HG02623 (cell line): ENCODE measurements around the gene POLR1E.
"Not testable (repeated sequence)": the region's sequence is repeated elsewhere in the genome, so short reads cannot be mapped to it uniquely, and the experiment has no call there.

Experiments used
- ATAC-seq: cut with Tn5 transposase; IDR thresholded peaks from one replicate; pipeline ENCODE4 v1.9.1; 2021; ENCODE audit warnings: moderate library complexity; ENCODE audit not compliant: unreplicated experiment

POLR1E gene

DNA sequence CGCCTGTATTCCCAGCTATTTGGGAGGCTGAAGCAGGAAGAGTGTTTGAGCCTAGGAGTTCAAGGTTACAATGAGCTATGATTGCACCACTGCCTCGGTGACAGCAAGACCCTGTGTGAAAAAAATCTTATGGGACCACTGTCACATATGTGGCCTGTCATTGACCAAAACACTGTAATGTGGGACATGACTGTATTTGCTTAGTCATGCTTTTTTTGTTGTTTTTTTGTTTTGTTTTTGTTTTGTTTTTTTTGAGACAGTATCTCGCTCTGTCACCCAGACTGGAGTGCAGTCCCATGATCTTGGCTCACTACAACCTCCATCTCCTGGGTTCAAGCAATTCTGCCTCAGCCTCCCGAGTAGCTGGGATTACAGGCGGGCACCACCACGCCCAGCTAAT lies 13.5 kb downstream of the POLR1E start:
- no peak for ATAC-seq

- ATAC-seq: no peak
These were observed 16.3 kb downstream of the POLR1E start for GRCh38 chr9:37501957-37502596.

- no peak for ATAC-seq
These were observed 18.0 kb downstream of the POLR1E start for GRCh38 chr9:37503736-37504135.

DNA sequence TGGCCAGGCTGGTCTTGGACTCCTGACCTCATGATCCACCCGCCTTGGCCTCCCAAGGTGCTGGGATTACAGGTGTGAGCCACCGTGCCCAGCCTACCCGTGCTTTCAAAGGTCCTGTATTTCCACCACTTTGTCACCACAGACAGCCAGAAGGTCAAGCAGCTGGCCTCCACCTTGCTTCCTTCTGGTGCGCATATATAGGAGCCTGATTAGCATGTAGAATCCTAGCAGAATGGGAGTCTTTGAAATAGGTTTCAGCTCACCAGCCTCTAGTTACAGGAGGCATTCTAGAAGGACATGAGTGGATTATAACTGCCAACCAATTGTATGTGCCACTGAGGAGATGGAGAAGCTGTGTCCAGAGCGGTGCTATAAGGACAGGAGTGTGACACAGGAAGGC lies 18.9 kb downstream of the POLR1E start:
- no peak for ATAC-seq

DNA sequence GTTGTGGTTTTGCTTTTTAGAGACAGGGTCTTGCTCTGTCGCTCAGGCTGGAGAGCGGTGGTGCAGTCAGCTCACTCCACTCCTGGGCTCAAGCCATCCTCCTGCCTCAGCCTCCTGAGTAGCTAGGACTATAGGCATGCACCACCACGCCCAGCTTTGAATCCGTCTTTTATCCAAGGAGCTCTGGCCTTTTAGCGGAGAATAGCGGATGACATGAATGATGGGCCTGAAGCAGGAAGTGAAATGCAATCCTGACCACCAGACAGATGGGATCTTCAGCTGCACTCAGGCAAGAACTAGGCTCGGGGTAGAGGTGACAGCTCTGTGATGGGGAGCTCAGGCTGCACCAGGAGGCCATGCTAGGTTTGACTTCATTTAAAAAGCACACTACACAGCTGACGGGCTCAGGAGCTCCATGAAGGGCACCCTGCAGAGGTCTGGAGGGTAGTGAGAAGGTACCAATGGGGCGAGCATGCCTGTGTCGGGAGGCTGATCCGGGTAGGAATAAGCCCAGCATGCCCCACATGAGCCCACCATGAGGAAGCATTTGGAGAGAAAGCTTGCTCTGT lies 21.9 kb downstream of the POLR1E start:
- ATAC-seq: no peak

- no peak for ATAC-seq
These were observed 22.5 kb downstream of the POLR1E start for GRCh38 chr9:37508135-37508833.

GRCh38 chr9:37508834-37509206 lies 23.1 kb downstream of the POLR1E start:
- ATAC-seq: no peak

- no peak for ATAC-seq
These were observed 23.8 kb downstream of the POLR1E start for GRCh38 chr9:37509536-37509935.

DNA sequence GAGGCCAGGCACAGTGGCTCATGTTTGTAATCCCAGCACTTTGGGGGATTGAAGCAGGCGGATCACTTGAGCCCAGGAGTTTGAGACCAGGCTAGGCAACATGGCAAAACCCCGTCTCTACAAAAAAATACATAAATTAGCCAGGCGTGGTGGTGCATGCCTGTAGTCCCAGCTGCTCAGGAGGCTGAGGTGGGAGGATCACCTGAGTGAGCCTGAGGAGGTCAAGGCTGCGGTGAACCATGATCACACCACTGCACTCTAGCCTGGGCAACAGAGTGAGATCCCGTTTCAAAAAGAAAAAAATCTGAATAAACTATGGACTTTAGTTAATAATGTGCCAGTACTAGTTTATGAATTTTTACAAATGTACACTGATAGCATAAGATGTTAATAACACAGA lies 24.3 kb downstream of the POLR1E start:
- ATAC-seq: not testable (repeated sequence)

DNA sequence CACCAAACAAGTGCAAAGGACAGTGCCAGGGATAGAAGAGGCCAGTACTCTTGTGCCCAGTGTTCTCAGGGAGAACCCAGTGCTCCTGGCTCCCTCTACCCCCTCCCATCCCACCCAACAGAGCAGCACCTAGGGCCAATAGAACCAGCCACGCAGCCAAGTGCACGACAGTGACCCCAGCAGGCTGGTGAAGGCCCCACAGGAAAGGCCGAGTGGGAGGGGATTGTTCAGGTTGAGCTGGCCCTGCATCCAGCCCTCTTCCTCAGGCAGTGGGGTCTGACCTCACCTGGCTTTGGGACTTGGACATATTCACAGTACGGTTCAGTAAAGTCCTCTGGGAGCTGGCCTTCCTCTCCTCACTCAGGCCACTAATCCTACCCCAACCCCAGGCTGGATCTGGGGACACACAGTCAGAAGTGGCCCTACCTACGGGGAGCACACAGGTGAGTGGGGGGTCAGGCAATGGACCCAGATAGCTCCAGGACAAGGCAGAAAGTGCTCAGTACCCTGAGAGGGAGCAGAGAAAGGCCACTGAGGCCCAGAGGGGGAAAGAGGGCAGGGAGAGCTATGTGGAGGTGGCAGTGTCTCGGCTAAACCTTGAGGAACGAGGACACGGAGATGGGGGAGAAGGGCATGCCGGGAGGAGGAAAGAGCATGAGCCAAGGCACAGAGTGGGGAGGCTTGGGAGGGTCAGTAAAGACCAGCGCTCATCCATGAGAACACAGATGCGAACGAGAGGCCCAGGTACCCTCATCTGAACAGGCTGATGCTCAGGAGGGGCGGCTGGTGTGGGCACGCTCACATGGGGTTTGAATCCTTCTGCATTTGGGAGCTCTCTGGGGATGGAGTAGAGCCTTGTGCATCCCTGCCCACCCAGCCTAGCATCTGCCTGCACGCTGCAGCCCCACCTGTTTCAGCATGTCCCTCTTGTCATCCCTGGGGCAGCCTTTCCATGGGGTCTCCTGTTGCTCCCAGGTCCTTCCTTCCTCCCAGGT lies 25.6 kb downstream of the POLR1E start:
- no peak for ATAC-seq

DNA sequence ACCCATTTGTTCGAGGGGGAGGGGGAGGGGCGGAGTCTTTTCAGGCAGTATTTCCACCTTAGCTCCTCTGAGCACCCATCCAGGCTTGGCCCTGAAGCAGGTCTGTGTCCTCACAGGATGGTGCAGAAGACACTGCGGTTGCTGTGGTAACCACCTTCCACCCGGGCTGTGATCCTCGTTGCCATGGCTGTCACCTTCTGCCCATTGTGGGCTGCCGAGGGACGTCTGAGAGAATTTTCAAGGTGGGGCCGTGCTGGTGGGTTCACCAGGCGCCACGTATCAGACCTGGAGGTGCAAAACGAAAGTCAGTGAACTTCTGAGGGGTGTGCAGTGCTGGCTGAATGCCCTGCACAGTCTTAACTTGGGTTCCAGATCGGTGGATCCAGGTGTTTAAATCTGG lies 26.7 kb downstream of the POLR1E start:
- ATAC-seq: no peak

DNA sequence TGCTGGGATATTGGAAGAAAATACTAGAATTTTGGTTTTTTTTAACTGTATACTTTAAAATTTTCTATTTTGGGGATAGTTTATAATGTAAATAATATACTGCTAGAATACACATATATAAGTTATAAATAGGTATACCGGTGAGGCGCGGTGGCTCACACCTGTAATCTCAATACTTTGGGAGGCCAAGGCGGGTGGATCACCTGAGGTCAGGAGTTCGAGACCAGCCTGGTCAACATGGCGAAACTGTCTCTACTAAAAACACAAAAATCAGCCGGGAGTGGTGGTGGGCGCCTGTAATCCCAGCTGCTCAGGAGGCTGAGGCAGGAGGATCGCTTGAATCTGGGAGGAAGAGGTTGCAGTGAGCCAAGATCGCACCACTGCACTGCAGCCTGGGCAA lies 28.7 kb downstream of the POLR1E start:
- not testable (repeated sequence) for ATAC-seq

DNA sequence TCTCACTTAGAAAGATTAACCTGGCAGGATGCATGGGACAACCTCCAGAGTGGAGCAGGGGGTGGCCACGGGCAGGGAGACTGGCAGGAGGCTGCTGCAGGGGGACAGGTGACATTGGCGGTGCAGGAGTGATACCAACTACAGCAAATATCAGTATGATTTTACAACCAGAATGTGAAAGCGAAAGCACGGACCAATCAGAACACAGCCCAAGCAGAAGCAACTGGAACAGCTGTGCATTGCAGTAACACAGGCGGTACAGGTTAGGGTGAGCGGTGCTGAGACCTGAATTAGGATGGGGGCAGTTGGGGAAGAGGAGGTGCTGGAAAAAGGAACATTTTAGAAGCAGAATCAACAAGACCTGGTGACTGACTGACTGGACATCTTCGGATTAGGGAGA lies 29.3 kb downstream of the POLR1E start:
- no peak for ATAC-seq

GRCh38 chr9:37515620-37516258 lies 30.0 kb downstream of the POLR1E start:
- ATAC-seq: no peak

DNA sequence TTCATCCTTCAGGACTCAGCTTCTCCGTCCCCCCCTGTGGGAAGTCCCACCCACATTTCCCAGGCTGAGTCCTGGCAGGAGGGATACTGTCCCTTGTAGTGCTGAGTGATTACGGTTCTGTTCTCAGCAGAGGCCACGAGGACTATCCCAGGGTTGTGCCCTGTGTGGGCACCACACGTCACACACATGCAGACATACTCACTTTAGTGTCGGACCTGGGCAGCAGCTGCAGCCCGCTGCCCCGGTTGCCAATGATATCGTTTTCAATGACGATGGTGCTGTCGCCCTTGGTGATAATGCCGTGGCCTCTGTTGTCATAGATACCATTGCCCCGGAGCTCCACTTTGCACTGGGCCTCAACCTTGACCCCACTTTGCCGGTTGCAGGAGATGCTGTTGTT lies 32.2 kb downstream of the POLR1E start:
- no peak for ATAC-seq

GRCh38 chr9:37520641-37521040 lies 34.9 kb downstream of the POLR1E start:
- no peak for ATAC-seq

DNA sequence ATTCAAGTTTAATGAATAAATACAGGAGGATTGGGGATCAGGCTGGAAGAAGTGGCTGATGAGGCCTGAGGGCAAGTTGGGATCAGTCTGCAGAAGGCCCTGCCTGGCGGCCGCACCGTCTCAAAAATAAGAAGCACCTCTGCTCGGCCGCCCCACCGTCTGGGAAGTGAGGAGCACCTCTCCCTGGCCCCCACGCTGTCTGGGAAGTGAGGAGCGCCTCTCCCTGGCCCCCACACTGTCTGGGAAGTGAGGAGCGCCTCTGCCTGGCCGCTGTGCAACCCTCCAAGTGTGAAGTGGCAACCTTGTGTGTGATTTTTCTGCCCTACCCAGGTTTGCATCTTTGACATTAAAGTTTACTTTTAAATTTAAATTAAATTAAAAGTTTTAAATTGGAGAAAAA lies 35.4 kb downstream of the POLR1E start:
- no peak for ATAC-seq

GRCh38 chr9:37522971-37523370 lies 37.2 kb downstream of the POLR1E start:
- ATAC-seq: no peak

- no peak for ATAC-seq
These were observed 38.2 kb downstream of the POLR1E start for GRCh38 chr9:37523916-37524315.

GRCh38 chr9:37528652-37529471 lies 43.1 kb downstream of the POLR1E start:
- ATAC-seq: no peak
